HG03442 (cell line): Measurements from ENCODE around the gene TMEM220.
"Not testable (repeated sequence)": the region's sequence is repeated elsewhere in the genome, so short reads cannot be mapped to it uniquely, and the experiment has no call there.

Experiments used
- ATAC-seq: cut with Tn5 transposase; IDR thresholded peaks from one replicate; pipeline ENCODE4 v1.9.1; 2021; ENCODE audit warnings: mild to moderate bottlenecking, moderate library complexity; ENCODE audit not compliant: unreplicated experiment

Gene TMEM220

DNA sequence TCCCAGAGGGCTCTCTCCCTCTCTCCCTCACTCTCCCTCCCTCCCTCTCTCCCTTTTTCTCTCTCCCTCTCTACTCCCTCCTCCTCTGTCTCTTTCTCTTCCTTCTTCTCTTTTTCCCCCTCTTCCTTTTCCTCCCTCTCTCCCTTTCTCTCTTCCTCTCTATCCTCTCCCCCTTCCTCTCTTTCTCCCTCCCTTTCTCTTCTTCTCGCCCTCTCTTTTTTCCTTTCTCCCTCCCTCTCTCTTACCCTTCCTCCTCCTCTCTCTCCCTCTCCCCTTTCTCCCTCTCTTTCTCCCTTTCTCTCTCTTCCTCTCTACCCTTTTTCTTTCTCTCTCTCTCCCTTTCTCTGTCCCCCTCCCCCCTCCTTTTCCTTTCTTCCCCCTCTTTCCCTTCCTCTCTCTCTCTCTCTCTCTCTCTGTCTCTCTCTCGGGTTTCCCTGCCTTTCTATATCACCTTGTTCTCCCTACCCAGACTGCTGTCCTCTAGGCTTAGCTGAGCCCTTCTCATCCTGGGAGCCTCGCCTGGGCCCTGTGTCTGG is 25.8 kb upstream of the TMEM220 start:
- ATAC-seq = no peak

DNA sequence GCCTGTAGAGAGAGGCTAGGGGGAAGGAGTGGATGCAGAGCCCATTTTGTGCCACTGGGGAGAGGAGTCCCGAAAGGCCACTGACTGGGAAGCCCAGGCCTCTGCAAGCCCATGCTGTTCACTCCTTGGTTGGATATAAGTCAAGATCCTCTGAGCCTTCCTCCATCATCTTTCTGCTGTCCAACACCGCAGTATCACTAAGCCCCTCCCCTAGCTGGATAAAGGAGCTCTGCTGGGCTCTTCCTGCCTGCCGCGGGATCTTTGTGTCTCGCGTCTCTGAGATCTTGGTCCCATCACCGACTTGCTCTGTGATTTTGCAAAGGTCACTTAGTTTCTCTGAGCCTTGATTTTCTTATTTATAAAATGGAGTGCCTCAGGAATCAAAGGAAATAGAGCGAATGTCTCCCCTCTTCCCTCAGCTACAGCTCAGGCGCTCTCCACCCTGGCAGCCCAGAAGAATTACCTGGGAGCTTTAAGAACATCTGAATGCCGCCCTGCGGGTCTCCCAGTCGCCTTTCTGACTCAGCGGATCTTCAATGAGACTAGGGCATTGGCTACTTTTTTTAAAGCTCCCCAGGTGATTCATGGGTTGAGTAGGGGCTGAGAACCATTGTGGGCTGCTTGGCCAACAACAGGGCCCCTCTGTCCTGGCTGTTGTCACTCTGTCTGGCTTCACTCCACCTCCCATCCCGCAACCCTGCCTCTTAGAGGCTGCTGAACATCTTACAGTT is 25.2 kb upstream of the TMEM220 start:
- no peak for ATAC-seq

DNA sequence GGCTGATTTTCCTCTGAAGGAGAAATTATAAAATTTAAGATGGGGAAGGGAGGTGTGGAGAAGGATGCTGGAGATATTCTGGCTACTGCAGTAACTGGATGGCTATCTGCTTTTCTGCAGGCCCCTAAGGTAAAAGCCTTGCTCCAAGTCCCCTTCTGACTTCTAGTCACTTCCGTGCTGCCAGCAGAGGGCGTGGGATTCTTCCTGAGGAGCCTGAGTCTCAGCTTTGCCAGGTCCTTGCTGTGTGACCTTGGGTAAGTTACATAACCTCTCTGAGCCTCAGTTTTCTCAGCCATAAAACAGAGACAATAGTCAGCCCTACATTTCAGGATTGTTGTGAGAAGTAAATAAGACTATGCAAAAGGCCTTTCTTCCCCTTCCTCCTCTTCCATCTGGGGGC is 24.3 kb upstream of the TMEM220 start:
- ATAC-seq = no peak

DNA sequence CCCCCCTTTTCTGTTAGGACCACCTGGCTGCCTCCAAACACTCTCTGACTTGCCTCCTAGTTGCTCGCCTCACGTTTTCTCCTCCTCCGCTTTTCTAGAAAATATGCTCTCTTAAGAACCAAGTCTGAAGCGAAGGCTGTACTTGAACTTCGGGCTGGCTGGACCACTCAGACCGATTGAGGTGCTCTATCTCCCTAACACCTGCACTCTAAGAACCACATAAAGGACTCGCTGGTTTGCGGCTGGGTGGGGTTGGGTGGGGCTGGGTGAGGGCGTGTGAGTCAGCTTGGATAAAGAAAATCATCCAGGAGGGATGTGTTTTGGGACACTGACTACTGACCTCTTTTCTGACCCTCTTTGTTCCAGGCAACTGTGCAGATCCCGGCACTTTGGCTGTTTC is 22.9 kb upstream of the TMEM220 start:
- no peak for ATAC-seq

DNA sequence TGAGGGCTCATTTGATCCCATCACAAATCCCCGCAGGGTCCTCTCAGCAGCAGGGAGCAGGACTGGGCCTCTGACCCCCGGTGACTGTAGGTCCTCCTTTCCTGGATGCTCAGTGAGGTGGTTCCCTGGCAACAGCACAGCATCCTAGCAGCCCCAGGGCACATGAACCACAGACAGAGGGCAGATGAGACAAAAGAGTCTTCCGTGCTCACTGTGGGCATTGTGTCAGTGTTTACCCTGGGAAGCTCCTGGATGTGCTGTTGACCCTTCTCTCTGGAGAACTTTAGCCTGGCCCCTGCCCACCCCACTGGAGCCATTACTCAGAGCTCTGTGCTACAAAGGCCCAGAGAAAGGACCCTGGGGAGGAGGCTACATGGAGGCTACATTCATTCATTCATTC is 21.7 kb upstream of the TMEM220 start:
- ATAC-seq = no peak

DNA sequence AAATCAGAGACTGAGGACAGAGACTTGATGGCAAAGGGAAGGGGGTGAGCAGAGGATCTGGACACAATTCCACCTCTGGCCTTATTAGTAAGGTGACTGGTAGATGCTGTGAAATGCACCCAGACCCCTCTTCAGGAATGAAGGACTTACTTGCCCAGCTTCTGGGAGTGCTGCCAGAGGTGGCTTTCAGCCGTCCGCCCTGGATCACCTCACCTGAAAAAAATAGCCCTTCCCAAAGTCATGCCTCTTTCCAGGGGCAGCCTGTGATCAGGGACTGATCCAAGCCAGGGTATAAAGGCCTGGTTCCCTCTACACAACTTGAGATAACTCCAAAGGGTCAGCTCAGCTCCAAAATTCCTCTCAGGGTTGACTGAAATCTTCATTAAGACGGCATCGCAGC is 20.4 kb upstream of the TMEM220 start:
- no peak for ATAC-seq

DNA sequence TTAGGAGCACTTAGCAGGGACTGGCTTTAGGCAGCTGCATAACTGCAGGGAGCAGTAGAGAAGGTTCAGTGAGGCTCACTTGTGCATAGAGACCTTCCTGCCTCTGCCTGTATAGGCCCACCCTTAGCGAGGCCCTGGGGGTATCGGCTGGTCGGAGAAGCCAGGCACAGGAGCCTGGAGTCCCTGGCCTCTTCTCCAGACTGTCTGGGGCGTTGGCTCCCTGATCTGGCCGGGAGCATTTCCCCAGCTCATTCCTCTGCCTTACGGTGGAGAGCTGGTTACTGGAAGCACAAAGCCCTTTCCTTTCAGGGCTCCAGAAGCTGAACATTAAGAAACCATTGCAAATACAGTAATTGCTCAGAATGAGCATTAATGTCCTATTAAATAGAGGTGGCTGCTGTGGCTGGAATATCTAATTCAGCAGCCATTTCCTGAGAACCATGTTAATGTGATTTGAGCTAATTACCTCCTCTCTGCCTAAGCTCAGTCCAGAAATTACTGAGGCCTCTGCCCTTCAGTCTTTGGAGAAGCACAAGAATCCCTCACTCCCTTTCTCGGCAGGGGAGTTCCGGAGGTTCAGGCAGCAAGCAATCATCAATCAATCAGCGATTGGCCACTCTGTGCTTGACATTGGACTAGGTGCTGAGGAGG is 18.8 kb upstream of the TMEM220 start:
- no peak for ATAC-seq

DNA sequence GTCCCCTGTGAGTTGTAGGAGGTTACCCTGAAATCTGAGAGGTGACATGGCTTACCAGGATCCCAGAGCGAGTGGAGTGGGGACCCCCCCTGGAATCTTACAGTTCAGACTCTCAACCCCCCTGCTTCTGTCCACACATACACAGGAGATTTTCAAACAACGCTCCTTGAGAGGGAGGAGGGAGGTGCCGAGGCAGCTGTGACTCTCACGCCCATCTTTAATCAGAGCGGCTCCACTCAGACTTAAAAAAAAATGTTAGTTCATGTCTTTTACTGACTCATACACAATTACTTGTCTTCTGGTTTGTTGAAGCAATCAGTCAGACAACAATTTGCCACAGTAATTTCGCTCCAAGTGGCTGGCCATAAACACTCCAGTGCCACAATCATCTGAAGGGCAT is 15.4 kb upstream of the TMEM220 start:
- ATAC-seq = no peak

DNA sequence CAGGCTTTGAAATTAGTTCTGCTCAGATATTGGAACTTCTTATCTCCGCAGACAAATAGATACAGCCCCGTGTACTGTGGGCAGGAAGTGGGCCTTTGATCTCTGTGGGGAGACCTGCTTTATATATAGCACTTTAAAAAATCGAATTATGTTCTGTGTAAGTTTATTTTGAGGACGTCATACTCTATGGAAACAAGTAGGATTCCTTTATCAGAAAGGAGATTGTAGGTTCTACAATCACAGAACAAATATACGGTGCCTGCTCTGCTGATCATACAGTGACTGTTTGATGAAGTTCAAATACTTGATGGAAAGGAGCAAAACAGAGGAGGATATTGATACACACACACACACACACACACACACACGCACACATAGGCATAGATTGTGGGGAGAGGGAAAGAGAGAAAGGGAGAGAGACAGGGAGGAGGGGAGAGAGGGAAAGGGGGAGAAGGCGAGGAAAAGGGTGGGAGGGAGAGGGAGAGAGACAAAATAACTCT is 14.7 kb upstream of the TMEM220 start:
- no peak for ATAC-seq

DNA sequence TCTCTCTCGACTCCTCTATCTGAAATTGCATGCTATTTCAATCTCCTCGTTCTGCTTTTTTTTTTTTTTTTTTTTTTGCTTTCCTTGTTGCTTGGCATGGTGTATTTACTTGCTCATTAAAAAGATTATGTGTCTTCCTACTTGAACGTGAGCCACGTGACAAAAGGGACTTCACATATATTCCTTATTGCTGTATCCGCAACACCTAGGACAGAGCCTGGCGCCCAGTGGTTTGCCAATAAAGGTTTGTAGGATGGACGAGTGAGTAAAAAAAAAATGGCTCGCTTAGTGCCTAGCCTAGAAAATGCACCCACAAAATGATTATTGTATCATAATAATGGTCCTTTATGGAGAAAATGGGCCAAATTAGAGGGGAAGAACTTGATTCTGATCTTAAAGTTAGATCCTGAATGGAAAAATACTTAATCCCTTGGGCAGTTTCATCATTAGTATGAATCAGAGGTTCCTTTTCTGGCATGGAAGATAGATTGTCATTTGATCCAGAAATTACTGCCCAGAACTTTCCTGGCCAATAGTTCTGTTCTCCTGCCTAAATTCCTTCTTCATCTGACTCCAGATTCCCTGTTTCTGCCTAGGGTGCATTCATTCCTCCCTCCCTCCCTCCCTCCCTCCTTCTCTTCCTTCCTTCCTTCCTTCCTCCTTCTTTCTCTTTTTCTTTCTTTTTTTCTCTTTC is 13.6 kb upstream of the TMEM220 start:
- no peak for ATAC-seq

DNA sequence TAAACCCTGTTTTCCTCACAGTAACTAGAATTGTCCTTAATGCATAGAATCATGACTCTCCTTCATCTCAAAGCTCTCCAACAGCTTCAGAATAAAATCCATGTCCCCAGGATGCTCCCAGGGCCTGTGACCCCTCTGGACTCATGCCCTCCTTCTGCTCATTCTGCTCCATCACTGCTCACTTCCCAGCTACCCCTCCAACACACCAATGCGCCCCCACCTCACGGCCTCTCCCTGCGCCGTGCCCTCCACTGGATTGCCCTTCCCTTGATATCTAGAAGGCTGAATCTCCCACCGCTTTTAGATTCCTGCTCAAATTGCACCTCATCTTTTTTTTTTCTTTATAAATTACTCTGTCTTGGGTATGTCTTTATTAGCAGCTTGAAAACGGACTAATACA is 12.6 kb upstream of the TMEM220 start:
- ATAC-seq = no peak

DNA sequence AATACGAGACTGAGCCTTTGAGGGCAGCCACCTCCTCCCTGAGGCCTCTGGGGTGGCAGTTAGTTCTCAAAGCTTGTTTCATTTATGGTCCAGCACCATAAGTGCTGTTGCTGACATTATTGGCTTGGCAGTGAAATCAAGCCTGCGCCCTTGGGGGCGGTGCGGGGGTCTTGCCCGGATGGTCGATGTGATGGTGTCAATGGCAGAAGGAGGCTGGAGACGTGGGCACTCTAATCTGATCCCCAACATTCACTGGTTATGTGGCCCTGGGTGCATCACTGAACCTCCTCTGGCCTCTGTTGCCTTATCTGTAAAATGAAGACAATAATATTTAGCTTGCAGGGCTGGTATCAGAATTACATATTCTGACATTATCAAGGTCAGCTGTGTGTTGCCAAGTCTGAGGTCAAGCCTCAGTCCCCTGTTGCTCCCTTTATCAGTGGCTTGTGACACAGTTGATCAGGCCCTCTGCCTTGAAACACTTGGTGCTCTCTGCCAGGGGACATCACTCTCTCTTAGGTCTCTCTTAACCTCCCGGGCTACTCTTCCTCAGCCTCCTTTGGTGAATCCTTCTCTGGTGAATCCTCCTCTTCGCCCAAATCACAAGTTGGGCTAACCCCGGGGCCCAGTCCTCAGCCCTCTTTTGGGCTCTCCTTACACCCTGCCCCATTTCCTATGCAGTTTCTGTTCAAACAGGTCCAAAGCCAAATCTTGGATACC is 11.8 kb upstream of the TMEM220 start:
- ATAC-seq = no peak

DNA sequence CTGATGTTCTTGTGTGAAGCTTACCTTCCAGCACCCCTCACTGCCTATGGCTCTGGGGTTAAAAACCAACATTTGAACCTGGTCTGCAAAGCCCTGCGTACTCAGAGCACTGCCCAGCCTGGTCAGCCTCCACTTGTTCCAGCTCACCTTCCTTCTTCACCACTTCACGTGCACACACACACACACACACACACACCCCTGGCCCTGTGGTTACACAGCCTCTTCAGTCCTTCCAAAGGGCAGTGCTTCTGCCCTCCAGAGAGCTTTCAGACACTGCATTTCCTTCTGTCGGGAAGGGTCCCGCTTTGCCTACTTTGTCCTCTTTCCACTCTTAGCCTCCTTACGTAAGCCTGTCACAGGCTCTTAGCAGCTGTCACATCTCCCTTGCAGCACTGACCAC is 9.6 kb upstream of the TMEM220 start:
- ATAC-seq = no peak

DNA sequence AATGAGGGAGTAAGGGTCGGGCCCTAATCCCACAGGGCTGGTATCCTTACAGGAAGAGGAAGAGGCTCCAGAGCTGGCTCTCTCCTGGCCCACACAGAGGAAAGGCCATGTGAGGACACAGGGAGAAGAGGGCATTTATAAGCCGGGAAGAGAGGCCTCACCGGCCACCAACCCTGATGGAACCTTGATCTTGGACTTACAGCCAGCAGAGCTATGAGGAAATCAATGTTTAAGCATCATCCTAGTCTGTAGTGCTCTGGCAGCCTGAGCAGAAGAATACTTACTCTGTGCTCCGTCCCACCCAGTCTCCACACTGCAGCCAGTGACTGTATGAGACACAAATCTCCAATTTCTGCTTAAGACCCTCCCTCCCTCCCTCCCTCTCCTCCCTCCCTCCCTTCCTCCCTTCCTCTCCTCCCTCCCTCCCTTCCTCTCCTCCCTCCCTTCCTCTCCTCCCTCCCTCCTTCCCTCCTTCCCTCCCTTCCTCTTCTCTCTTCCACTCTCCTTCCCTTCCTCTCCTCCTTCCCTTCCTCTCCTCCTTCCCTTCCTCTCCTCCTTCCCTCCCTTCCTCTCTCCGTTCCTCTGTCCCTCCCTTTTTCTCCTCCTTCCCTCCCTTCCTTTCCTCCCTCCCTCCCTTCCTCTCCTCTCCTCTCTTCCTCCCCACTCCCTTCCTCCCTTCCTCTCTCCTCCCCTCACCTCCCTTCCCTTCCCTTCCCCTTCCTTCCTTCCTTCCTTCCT is 8.9 kb upstream of the TMEM220 start:
- no peak for ATAC-seq

DNA sequence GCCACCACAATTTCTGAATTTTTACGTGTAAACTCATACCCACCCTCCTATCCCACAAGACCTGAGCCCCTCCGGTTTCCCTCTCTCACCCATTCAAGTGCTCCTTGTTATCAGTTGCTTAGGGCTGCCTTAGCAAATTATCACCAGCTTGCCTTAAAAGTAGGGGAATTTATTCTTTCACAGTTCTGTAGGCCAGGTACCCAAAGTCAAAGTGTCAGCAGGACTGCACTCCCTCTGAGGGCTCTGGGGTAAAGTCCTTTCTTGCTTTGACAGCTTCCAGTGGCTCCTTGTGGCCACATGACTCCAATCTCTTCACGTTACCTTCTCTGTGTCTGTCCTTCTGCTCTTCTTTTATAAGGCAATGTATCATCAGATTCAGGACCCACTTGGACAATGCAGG is 7.9 kb upstream of the TMEM220 start:
- no peak for ATAC-seq

DNA sequence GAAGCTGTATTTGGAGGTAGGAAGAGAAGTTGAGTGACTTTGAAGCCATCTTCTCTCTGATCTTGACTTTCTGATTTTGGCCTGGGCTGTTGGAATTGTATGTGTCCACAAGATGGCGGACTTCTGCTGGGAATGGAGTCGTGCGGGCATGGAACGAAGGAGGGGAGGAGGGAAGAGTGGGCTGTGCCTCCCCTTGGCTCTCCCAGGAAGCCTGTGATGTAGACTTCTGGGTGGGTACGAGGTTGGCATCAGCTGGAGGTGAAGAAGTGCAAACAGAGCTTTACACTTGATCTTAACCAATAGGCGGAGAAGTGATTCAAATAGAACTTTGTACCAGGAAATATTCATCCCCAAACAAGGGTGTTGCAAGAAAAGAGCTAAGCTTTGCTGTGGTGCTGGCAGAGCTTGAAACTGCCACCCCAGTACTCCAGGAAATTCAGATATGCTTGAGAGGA is 7.4 kb upstream of the TMEM220 start:
- ATAC-seq = no peak

DNA sequence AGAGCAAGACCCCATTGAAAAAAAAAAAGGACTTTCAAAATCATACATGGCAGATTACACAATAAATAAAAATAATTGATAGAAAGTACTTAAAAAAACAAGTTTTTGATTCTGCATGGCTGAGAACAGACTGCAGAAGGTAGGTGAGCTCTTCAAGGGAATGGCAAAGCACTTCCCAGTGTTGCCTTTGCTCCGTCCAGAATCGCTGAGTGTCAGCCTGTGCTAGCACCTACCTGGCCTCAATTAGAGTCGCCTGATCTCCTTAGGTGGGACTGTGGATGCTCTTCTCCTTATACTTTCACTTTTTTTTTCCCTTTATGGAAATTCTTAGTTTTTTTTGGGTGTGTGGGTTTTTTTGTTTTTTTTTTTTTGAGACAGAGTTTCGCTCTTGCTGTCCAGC is 6.0 kb upstream of the TMEM220 start:
- ATAC-seq = no peak

DNA sequence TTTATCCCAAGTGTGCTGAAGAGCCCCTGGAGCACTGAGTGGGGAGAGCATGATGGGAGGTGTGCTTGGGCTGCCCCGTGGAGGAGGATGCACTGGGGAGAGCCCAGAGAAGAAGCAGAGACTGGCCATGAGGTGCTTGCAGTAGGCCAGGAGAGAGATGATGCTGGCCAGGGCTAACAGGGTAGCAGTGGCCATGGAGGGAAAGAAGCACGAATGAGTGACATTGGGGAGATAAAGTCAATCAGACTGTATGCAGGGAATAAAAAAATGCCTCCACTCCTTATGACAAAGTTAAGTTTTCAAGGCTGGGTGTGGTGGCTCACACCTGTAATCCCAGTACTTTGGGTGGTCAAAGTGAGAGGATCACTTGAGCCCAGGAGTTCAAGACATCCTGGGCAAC is 5.4 kb upstream of the TMEM220 start:
- no peak for ATAC-seq

DNA sequence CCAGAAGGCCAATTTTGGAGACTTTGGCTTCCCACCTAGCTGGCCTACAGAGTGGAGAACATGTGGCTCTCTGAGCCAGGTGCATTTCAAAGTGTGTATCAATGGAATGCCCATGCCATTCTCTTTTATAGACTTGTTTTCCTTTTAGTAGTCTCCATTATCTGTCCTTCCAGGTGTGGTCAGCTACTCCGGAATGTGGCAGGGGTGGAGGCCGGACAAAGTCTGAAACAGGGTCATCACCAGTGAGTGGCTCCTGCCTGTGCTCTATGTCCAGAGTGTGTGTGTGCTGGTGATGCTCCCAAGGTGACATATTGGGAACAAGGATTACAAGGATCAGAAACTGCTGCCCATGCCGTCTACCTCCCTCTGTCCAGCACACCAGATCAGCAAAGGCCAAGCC is 3.8 kb upstream of the TMEM220 start:
- ATAC-seq = no peak

DNA sequence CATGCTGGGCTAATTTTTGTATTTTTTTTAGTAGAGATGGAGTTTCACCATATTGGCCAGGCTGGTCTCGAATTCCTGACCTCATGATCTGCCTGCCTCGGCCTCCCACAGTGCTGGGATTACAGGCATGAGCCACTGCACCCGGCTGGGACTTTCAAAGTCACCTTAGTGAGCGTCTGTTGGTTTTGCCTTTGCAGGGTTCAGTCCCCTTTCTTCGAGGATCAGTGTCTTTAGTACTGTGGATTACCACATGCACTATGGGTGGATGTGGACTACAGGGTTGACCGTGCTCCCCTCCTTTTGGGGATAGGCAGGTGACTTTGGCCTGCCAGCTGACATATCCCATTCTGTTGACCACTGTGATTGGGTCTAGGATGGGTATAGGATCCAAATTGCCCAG is 2.3 kb upstream of the TMEM220 start:
- ATAC-seq = not testable (repeated sequence)
